Fibroblast of lung (primary cell): ENCODE measurements around the gene AGRN.

Source experiments
- EZH2 ChIP-seq: IDR thresholded peaks from 2 replicates; pipeline ENCODE4 v1.5.1; 2012; ENCODE audit warnings: low read length, control low read depth, mild to moderate bottlenecking; ENCODE audit errors: missing control alignments
- TF ChIP-seq, protein P1 (sequence below), 2 donors: IDR thresholded peaks in 1 of 2; conservative IDR thresholded peaks in 1 of 2; 1 replicate in 1 of 2; 2 replicates in 1 of 2; pipeline ENCODE4 v1.5.1; 2011 to 2012; ENCODE audit warnings: low read length in 2 of 2, control low read depth in 1 of 2, inconsistent platforms in 1 of 2, low read depth in 1 of 2, mild to moderate bottlenecking in 1 of 2

DNA sequence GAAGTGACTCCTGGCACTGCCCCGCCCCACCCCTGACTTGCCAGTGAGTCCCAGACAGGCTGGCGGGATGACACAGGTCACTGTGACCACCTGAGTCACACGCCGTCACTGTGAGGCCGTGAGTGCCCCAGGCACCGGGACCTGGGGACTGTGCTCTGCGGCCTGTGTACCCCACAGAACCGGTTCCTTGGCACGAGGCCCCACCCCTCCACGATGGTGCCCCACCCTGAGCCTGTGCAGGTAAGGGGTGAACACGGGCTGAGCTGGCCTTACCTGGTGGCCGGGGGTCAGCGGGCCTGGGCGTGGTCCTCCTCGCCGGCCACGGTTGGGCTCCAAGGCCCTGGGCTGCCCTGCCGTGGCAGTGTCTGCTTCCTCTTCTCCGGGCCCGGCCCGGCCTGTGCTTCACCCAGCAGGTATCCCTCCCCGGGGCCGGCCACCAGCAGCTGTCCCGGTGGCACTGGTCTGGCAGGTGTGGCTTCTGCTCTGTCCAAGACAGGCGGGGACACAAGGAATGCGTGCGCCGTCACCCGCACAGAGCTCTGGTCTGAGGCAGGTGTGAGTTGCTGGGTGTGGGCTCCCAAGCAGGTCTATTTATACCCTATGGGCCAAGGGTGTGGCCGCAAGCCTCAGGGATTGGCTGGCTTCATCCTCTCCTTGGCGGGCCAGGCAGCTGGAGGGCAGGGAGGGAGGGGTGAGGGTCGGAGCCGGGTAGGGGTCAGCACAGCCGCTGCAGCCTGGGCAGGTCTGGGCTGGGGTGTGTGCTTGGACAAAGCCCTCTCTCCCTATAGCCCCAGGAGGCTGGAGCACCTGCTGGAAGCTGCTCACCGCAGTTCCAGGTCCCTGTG is 54.0 kb downstream of the AGRN start, which contains the start of gene RNF223:
- TF ChIP-seq, protein P1, sequence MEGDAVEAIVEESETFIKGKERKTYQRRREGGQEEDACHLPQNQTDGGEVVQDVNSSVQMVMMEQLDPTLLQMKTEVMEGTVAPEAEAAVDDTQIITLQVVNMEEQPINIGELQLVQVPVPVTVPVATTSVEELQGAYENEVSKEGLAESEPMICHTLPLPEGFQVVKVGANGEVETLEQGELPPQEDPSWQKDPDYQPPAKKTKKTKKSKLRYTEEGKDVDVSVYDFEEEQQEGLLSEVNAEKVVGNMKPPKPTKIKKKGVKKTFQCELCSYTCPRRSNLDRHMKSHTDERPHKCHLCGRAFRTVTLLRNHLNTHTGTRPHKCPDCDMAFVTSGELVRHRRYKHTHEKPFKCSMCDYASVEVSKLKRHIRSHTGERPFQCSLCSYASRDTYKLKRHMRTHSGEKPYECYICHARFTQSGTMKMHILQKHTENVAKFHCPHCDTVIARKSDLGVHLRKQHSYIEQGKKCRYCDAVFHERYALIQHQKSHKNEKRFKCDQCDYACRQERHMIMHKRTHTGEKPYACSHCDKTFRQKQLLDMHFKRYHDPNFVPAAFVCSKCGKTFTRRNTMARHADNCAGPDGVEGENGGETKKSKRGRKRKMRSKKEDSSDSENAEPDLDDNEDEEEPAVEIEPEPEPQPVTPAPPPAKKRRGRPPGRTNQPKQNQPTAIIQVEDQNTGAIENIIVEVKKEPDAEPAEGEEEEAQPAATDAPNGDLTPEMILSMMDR (conservative IDR thresholded peaks at IDR 0.05 in 1 of 2, IDR thresholded peaks at IDR 0.05 in 1 of 2; ENCODE audit: low read depth in 1 of 2, low read length in 2 of 2) = no peak
- TF ChIP-seq EZH2 = no peak
